GM19193 (cell line): ENCODE data around the gene ELAPOR1.

Experiments
- POLR2A ChIP-seq: IDR thresholded peaks from 4 replicates; pipeline ENCODE4 v1.6.1; 2011; ENCODE audit not compliant: insufficient read depth, insufficient read length; ENCODE audit errors: extremely low read depth

Gene ELAPOR1

DNA sequence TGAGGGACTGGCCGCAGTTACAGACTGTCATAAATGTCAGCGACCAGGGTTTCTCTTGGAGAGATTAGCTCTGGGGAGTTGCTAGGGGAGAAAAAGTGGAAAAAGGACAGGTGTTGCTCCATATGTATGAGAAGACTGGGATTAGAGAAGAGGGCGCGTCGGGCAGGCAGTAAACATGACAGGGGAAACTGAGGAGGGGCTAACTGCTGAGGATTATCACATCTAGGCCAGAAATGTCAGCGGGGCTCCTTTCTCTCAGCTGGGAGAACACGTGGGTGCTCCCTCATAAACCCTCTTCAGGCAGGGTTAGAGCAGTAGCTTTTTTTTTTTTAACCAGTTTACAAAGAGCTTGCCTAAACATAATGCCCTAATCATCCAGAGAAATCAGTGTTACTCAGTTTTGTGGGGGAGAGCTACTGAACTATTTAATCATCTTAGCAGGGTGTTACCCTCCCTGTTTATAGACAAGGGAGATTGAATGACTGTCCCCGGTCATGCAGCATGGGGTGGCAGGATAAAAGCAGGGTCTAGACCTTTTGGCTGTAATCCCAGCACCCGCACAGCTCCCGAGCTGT lies 35.2 kb downstream of the ELAPOR1 start:
- TF ChIP-seq POLR2A, result no peak

DNA sequence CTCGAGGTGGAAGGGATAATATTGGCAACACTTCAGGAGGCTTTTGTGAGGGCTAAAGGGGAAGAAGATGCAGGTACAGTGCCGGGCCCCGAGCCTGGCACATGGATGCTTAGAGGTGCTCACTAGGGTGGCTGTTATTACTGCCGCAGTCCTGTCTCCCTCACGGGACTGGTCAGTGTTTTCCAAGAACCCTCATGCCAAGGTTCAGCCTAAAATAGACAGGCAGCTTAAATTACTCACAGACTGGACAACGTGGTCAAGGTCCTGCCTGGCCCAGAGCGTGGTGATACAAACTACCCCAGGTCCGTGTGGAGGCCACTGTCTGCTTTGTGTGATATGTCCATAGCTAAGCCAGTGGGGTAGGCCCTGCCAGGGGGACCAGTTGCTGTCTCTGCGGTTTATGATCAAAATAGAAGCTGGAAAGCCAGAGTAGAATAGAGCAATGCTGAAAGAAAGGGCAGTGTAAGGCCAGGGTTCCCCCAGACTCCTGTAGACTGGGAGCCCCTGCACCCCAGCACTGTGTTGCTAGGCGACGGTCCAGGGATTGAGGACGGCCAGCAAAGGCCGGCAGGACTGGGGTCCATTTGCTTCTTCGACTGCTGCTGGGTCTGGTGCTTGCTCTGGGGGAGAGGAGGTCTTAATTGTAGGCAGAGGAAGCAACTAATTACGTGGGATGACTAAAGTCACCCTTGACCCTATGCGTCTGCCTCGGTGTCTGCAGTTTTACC lies 36.1 kb downstream of the ELAPOR1 start:
- TF ChIP-seq POLR2A, result no peak

DNA sequence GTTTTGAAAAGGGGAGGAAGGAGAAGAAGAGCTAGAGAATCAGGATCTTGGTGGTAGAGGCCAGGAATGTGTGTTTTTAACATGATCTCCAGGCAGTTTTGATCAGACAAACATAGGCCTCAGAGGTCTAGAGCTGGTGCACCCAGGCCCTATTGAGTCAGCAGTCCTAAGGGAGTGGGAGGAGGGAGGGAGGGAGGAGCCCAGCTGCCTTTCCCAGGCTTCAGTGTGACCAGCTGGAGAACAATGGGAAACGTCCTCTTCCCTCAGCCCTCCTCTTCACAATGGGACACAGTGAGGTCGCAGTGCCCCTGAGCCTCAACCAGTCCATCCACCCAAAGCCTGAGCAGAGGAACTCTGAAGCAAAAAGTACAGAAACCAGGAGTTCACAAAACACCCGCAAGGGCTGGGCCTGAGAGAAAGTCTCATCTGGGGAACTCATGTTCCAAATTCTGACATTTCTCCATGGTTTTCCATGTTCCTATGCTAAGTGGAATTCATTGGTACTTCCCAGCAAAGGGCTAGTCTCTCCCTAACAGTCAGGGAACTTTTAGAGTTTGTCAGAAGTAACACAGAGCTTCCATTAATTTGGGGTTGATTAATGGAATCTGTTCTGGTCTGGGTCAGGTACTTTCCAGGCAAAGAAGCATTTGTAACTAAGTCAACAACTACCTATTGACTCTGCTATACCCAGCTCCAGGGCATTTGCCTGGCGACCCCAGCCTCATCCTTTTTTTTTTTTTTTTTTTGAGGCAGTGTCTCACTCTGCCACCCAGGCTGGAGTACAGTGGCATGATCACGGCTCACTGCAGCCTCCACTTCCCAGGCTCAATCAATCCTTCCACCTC lies 37.5 kb downstream of the ELAPOR1 start:
- no peak for TF ChIP-seq POLR2A

DNA sequence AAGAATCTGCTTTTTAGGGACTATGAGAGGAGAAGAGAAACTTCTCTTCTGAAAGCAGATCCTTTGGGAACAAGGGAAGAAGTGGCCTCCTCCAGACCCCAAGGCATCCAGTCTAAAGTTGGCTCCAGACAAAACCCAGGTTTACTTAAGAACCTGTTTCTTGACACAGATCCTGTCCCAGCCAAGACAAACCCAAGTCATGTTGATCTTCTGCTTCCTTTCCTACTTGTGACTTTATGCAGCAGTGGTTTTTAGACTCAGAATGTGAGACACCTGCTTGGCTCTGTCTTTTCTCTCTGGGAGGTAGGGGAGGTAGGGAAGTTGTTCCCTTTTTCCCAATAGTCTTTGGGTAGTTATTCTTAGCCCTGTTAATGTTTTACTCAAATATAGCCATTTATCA lies 38.3 kb downstream of the ELAPOR1 start:
- no peak for TF ChIP-seq POLR2A

DNA sequence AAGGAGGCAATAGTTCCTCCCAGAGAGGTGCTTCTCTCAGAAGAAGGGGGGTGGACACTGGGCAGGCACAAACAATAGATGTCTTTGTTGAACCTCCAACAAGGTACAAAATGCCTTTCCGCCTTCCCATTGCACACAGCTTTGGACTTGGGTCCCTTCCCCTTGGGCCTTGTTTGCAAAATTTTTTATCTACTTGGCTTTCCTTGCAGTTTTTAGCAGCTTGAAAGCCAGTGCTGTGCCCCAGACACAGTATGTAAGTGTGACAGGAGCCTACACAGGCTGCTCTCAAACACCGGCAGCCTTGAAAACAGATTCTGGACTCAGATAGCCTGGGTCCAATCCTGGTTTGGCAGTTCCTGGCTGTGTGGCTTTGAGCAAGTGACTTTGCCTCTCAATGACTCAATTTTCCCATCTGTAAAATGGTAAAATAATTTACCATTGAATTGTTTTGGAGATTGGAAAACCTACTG lies 43.0 kb downstream of the ELAPOR1 start:
- TF ChIP-seq POLR2A, result no peak

DNA sequence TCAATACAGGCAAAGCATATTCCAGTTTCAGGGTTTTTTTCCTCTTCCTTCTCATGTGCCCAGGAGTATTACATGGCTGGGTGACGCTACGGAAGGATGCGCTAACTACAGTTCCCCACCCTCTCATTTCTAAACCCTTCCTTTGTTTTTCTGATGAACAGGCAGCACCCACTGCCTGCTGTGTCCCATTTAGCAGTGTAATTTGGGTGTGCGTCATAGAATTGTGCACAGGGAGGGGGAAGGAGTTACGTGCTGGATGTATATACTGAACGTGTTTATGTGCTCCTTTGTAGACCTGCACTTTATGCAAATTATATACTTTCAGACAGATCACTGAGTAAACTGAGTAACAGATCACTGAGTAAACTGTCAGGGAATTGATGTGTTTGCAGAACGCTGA lies 44.5 kb downstream of the ELAPOR1 start:
- TF ChIP-seq POLR2A, result no peak

DNA sequence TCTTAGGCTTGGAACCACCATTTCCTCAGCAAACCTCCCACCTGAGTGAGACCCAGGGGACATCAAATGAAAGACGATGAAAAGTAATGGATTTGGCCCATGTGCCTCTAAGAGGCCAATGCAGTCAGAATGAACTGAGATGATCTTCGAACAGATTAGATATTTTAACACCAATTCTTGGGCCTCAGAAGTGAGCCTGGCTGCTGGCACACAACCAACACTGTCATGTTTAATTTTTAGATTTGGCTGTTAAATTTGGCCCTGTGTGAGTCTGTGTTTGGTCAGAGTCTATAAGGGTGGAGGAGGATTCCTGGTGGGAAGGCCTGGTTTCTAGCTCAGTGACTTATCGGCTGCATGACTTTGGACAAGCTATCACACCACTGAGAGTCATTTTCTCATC lies 45.4 kb downstream of the ELAPOR1 start:
- no peak for TF ChIP-seq POLR2A

DNA sequence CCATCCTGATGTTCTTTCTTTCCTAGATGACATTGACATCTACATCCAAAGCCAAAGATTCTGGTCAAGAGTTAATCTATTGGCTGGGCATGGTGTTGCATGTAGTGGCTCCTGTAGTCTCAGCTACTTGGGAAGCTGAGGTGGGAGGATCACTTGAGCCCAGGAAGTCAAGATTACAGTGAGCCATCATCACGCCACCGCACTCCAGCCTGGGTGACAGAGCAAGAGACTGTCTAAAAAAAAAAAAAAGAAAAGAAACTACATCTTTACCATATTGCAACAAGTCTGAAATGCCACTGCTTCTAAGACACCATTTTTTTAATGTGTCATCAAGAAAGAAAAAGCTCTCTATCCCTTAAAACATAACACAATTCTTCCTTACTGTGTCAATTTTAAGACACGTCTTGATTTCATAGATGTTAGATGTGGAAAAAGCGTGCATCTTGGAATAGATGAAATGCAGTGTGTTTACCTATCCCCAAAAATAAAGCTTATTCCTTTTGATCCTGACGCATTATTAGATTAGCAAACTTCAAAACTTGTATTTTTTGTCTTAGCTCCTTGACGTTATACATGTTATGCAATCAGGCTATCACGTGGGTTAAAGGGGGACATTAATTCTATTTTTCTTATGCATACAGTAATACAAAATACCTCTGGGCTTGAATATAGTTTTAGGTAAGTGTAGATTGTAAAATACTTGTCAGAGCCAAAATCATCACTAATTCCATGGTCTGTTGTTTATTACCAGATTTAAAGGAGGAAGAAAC lies 46.3 kb downstream of the ELAPOR1 start:
- no peak for TF ChIP-seq POLR2A

DNA sequence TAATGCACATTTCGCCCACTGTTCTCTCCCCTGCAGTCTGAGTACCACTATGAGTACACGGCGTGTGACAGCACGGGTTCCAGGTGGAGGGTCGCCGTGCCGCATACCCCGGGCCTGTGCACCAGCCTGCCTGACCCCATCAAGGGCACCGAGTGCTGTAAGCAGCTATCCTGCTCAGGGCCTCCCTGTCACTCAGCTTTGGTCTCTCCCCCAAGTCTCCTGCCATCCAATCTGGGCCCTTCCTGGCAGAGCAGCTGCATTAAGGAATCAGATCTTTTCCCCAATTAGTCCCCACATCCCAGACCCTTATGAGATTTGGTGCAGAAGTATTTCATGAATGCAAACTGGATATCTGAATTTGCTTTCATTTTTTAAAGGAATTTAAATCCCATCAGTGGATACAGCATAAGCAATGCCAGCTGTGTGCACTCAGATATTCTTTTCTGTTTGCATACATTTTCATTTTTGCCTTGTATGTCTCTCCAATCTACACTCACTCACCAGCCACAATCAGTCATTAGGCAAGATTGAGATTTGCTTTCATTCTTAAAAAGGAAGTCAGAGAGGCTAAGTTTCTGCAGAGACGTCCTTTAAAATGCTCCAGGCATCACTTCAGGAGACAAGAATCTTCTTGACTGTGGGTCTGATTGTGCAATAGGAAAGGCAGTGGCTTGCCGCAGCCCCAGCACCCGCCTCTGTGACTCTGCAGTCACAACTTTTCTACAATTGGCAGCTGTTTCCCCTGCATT lies 48.1 kb downstream of the ELAPOR1 start:
- no peak for TF ChIP-seq POLR2A

DNA sequence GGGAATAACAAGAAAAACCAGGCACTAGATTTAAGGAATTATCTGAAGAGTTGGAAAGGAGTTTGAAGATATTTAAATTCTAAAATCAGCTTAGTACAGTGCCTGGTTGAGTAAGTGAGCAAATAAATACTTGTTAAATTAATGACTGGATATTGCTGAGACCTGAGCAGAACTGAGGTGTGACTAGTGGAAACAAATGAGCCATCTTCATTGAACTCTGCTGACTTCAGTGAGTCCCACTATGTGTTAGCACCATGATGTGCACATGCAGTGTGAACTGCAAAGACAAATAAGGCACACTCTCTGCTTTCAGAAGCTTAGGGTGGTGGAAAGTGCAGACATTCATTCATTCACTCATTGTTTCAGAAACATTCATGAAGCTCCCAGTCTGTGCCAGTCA lies 48.7 kb downstream of the ELAPOR1 start:
- no peak for TF ChIP-seq POLR2A

DNA sequence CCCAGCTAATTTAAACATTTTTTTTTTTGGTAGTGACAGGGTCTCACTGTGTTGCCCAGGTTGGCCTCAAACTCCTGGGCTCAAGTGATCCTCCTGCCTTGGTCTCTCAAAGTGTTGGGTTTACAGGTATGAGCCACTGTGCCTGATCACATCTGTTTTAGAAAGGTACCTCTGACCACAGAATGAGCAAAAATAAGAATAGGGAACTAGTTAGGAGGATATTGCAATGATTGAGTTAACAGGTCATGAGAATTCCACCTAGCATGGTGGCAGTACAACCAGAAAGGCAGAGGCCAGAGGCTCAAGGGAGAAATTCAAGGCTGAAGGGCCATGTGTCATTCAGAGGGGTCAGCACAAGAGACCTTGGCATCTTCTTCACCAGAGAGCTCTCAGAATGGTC lies 49.6 kb downstream of the ELAPOR1 start:
- TF ChIP-seq POLR2A, result no peak
